ENCODE data around the gene MAST3. TPM values are rescaled to one million over a fixed set of nuclear protein-coding genes. Genes with fewer than 3 reads are reported as not detected.

The MAST3 gene
- total RNA-seq, 1 donor from 2014 or later: 4.3 TPM

- DNase-seq: peak; percentile 100
Observed at GRCh38 chr19:18192673-18193387, 95.3 kb downstream of the MAST3 start, which contains the start of gene MPV17L2. Gene MPV17L2 (plus strand): TSS chr19:18193218. CDS start chr19:18193282, 64 bp downstream.

DNA sequence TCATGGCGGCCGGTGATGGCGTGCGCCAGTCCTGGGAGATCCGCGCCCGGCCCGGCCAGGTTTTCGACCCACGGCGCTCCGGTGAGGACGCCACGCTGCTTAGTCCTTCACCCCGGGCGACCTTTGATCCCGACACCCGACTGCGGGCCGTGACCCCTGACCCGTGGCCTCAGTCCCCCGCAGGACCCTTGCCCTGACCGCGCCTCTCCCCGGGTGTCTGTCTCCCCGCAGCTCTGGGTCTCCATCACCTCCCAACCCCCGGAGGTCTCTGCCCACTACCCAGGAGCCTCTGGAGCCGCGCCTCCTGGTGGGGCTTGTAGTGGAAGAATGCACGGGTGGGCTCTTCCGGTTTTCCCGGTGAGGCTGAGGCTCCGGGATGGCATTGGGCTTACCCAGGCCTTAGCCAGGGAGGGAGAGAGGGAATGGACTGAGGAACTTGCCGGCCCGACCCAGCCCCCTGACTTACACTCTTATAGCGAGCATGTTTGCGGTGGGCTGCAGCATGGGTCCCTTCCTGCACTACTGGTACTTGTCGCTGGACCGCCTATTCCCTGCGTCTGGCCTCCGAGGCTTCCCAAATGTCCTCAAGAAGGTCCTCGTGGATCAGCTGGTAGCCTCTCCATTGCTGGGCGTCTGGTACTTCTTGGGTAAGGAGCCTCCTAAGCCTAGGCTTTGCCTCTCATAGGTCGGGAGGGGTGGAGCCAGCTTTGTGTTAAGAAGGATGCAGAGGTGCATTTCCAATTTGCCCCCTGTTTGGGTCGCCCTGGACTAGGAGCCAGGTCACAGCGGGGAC lies 96.0 kb downstream of the MAST3 start:
- no peak for DNase-seq

- no peak for DNase-seq
Observed at GRCh38 chr19:18194181-18194530, 96.6 kb downstream of the MAST3 start.

GRCh38 chr19:18194554-18195238 lies 97.1 kb downstream of the MAST3 start:
- DNase-seq: no peak

DNA sequence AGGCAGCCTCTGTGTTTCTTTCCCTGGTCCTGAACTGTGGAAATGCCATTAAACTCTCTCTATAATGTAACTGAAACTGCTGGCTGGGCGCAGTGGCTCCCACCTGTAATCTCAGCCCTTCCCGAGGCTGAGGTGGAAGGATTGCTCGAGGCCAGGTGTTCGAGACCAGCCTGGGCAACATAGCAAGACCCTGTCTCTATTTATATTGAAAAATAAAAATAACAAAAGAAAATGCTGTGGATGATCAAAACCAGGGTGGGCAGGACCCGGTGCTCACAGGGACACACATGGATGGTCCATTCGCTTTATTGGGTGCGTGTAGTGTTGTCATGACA lies 98.9 kb downstream of the MAST3 start:
- no peak for DNase-seq

- DNase-seq: no peak
Observed at GRCh38 chr19:18197306-18197705, 99.7 kb downstream of the MAST3 start.

DNA sequence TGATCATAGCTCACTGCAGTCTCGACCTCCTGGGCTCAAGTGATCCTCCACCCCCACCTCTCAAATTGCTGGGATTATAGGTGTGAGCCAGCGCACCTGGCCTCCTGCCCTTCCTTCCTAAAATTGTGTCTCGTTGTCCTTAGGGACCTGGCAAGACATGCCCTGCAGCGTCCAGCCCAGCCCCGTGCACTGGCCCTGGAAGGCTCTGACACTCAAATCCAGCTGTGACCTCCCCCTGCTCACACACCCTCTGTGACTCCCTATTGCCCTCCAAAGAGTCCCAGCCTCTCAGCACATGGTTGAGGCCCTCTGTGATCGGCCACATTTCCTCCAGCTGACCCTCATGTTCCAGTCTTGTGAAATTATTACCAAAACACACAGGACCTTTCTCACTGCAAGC lies 100.4 kb downstream of the MAST3 start:
- no peak for DNase-seq

DNA sequence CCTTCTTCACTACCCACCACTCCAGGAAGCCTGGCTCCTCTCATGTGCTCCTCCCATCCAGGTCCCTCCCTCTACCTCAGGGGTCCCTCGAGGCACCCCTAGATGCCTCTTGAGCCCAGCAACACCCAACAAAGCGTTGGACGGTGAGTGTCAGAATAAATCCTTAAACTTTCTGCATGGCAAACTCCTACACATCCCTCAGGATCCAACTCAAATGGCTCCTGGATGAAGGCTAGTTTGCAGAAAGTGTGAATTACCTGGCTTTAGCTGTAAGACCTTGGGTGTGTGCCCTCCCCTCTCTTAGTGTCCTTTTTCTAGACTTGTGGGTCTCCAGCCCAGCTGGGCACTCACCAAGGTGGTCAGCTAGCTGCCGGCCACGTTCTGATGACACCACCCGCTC lies 100.8 kb downstream of the MAST3 start:
- DNase-seq: no peak

Small RNA genes within 50 kb of the gene (small RNA-seq; reads per million reads assigned to genes)
- gene IFI30 (ENCODE audit: low replicate concordance): not detected

Other genes with a start within 250 kb of the MAST3 start
- gene JAK3, start 249.8 kb upstream of the MAST3 start, total RNA-seq: 3.4 TPM
- gene RPL18A, start 237.9 kb upstream of the MAST3 start, total RNA-seq: 1,075 TPM
- not detected for gene SLC5A5, start 225.8 kb upstream of the MAST3 start, total RNA-seq
- gene CCDC124, start 164.8 kb upstream of the MAST3 start, total RNA-seq: 22.3 TPM
- 2.2 TPM for gene KCNN1, start 130.7 kb upstream of the MAST3 start, total RNA-seq
- 10.7 TPM for gene ARRDC2, start 89.6 kb upstream of the MAST3 start, total RNA-seq
- 0.10 TPM for gene IL12RB1, start 10.8 kb upstream of the MAST3 start, total RNA-seq
- gene PIK3R2, start 55.4 kb downstream of the MAST3 start, total RNA-seq: 7.7 TPM
- 9.0 TPM for gene IFI30, start 76.0 kb downstream of the MAST3 start, total RNA-seq
- gene MPV17L2, start 95.4 kb downstream of the MAST3 start, total RNA-seq: 2.3 TPM
- gene RAB3A, start 106.3 kb downstream of the MAST3 start, total RNA-seq: 3.0 TPM
- gene PDE4C, start 128.7 kb downstream of the MAST3 start, total RNA-seq: 0.49 TPM
- 0.99 TPM for gene IQCN, start 176.7 kb downstream of the MAST3 start, total RNA-seq
- gene JUND, start 183.8 kb downstream of the MAST3 start, total RNA-seq: 129 TPM
- 69.0 TPM for gene LSM4, start 225.3 kb downstream of the MAST3 start, total RNA-seq
- 9.6 TPM for gene PGPEP1, start 242.8 kb downstream of the MAST3 start, total RNA-seq